Smooth muscle cell (in vitro differentiated cells): ENCODE measurements around the gene TMEM238. TPM values are rescaled to one million over a fixed set of nuclear protein-coding genes. Genes with fewer than 3 reads are reported as not detected.

ENCODE experiments used
- DNase-seq: peaks from one replicate; lab custom pipeline; 2025; ENCODE audit not compliant: unreplicated experiment; lab: John Stamatoyannopoulos, UW
- H2AFZ ChIP-seq: fragments of 200-600 bp; sonication (generic); 2 replicates; pipeline ENCODE4 v1.6.0; 2016; ENCODE audit warnings: antibody characterized with exemption, low read depth, mild to moderate bottlenecking
- H3F3A ChIP-seq: fragments of 200-600 bp; sonication (generic); 2 replicates; pipeline ENCODE4 v1.6.0; 2017; ENCODE audit warnings: antibody characterized with exemption, low read depth
- H3K27ac ChIP-seq: fragments of 200-600 bp; sonication (generic); 2 replicates; pipeline ENCODE4 v1.5.1; 2016; ENCODE audit warnings: low read depth, mild to moderate bottlenecking
- H3K27me3 ChIP-seq: fragments of 200-600 bp; sonication (generic); 2 replicates; pipeline ENCODE4 v1.6.1; 2016; ENCODE audit warnings: low read depth, mild to moderate bottlenecking
- H3K36me3 ChIP-seq: fragments of 200-600 bp; sonication (generic); 2 replicates; pipeline ENCODE4 v1.5.1; 2016; ENCODE audit warnings: low read depth
- H3K4me1 ChIP-seq: fragments of 200-600 bp; sonication (generic); 2 replicates; pipeline ENCODE4 v1.5.1; 2016; ENCODE audit warnings: low read depth
- H3K4me2 ChIP-seq: fragments of 200-600 bp; sonication (generic); 2 replicates; pipeline ENCODE4 v1.6.0; 2016; ENCODE audit warnings: mild to moderate bottlenecking
- H3K4me3 ChIP-seq: fragments of 200-600 bp; sonication (generic); 2 replicates; pipeline ENCODE4 v1.5.1; 2016; ENCODE audit warnings: mild to moderate bottlenecking
- H3K79me2 ChIP-seq: fragments of 200-600 bp; sonication (generic); 2 replicates; pipeline ENCODE4 v1.6.0; 2016; ENCODE audit warnings: low read depth, mild to moderate bottlenecking
- H3K9ac ChIP-seq: fragments of 200-600 bp; sonication (generic); 2 replicates; pipeline ENCODE4 v1.6.0; 2016; ENCODE audit warnings: low read depth
- H3K9me3 ChIP-seq: fragments of 200-600 bp; sonication (generic); replicated peaks from 2 replicates; pipeline ENCODE4 v1.5.1; 2016; ENCODE audit warnings: low read depth
- H4K20me1 ChIP-seq: fragments of 200-600 bp; sonication (generic); 2 replicates; pipeline ENCODE4 v1.6.0; 2016; ENCODE audit warnings: low read depth
- whole genome bisulfite sequencing: methylation state at CpG from one replicate; pipeline ENCODE4 v1.1.7; 2016; ENCODE audit warnings: low lambda C conversion rate; 5-methylcytosine and 5-hydroxymethylcytosine counted together
- polyA plus RNA-seq: library from polyadenylated mRNA; unstranded; fragments of >200 nt; fragmentation: Nextera tagmentation; extraction: Ambion mirVana; gene quantifications from 2 replicates; pipeline ENCODE4 v1.2.1, GENCODE V29; 2016
- total RNA-seq: library from RNA; depleted of rRNA; stranded (reverse); fragments of >200 nt; gene quantifications from 2 replicates; pipeline ENCODE4 v1.2.3, GENCODE V29; 2014
- TF ChIP-seq, protein P1 (sequence below): fragments of 200-600 bp; sonication (generic); IDR thresholded peaks from 2 replicates; pipeline ENCODE4 v1.5.1; 2017; ENCODE audit warnings: borderline replicate concordance, mild to moderate bottlenecking, antibody characterized with exemption; ENCODE audit not compliant: insufficient read depth, poor library complexity, severe bottlenecking

Gene TMEM238
- total and polyA plus RNA-seq, 2 experiments from 2014 or later: 2.6 to 3.3 TPM

DNA sequence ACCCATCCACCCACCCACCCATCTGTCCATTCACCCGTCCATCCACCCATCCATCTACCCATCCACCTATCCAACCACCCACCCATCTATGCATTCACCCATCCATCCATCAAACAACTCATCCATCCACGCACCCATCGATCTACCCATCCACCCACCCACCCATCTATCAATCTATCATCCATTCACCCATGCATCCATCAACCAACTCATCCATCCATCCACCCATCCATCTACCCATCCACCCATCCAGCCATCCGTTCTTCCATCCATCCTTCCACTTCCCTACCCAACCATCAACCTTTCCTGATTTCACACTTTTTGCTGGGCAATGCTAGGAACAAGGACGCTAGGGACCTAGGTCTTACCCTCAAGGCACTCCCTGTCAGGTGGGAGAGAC lies 2.1 kb downstream of the TMEM238 start:
- Histone ChIP-seq H3K36me3 (no peaks in the 10 kb centered on the region), H3F3A (peaks cover 9% of the 10 kb centered on the region), H3K79me2 (peaks cover 12% of the 10 kb centered on the region), H3K4me2 (no peak overlapping the region), H3K4me1 (peaks cover 30% of the 10 kb centered on the region), H3K9me3 (no peaks in the 10 kb centered on the region), H3K4me3 (no peak overlapping the region), H3K9ac (no peak overlapping the region), H3K27ac (no peak overlapping the region), H4K20me1 (peaks cover 12% of the 10 kb centered on the region), H3K27me3 (no peaks in the 10 kb centered on the region), H2AFZ (no peak overlapping the region)
- no peak for DNase-seq
- TF ChIP-seq, protein P1, sequence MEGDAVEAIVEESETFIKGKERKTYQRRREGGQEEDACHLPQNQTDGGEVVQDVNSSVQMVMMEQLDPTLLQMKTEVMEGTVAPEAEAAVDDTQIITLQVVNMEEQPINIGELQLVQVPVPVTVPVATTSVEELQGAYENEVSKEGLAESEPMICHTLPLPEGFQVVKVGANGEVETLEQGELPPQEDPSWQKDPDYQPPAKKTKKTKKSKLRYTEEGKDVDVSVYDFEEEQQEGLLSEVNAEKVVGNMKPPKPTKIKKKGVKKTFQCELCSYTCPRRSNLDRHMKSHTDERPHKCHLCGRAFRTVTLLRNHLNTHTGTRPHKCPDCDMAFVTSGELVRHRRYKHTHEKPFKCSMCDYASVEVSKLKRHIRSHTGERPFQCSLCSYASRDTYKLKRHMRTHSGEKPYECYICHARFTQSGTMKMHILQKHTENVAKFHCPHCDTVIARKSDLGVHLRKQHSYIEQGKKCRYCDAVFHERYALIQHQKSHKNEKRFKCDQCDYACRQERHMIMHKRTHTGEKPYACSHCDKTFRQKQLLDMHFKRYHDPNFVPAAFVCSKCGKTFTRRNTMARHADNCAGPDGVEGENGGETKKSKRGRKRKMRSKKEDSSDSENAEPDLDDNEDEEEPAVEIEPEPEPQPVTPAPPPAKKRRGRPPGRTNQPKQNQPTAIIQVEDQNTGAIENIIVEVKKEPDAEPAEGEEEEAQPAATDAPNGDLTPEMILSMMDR: no peak
- WGBS: 98% methylated on average over 4 of the region's 5 CpGs

DNA sequence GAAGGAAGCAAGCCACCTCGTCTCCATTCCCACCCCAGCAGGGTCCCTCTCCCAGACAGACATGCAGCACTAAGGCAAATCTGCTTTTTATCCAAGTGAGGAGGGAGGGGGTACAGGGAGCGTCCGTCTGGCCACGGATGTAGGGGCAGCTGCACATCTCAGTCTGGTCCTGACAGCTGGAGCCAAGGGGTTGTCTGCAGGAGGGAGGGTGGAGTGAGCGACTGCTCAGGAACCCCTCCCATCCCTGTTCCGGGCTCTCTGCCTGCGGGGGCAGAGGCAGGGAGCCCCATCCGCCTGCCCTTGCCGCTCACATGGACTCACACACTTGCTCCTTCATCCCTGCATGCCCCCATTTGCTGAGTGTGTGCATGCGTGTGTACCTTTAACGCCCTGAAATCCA lies 4.9 kb downstream of the TMEM238 start:
- no peak overlapping the region for H3K27ac ChIP-seq
- no peak overlapping the region for H3K4me3 ChIP-seq
- 74% methylated on average over 11 of the region's 11 CpGs for WGBS
- H3K36me3 ChIP-seq: no peaks in the 10 kb centered on the region
- no peak overlapping the region for H3K9ac ChIP-seq
- H3K79me2 ChIP-seq: no peaks in the 10 kb centered on the region
- no peak overlapping the region for H3K4me2 ChIP-seq
- H4K20me1 ChIP-seq: no peaks in the 10 kb centered on the region
- no peak for DNase-seq
- no peak overlapping the region for H2AFZ ChIP-seq
- TF ChIP-seq, protein P1: no peak
- H3K27me3 ChIP-seq: no peaks in the 10 kb centered on the region
- H3K9me3 ChIP-seq: no peaks in the 10 kb centered on the region
- H3F3A ChIP-seq: no peaks in the 10 kb centered on the region
- peaks cover 32% of the 10 kb centered on the region for H3K4me1 ChIP-seq

DNA sequence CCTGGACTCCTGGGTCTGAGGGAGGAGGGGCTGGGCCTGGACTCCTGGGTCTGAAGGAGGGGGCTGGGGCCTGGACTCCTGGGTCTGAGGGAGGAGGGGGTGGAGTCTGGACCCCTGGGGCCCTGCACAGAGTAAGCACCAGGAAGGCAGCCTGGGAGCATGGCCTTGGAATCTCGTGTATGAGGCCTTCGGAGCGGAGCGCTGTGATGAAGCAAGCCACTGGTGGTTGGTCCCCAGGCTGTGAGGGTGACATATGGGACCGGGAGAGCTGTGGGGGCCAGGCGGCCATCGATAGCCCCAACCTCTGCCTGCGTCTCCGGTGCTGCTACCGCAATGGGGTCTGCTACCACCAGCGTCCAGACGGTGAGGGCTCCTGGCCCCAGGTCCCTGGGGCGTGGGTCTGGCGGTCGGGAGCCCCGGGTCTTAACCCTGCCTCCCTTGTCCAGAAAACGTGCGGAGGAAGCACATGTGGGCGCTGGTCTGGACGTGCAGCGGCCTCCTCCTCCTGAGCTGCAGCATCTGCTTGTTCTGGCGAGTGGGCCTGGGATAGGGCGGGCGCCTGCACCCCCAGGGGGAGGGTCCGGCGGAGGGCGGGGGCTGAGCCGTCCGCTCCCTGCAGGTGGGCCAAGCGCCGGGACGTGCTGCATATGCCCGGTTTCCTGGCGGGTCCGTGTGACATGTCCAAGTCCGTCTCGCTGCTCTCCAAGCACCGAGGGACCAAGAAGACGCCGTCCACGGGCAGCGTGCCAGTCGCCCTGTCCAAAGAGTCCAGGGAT lies 6.5 kb downstream of the TMEM238 start:
- Histone ChIP-seq H3K27ac (no peak overlapping the region), H3K36me3 (no peaks in the 10 kb centered on the region), H3K4me1 (peaks cover 37% of the 10 kb centered on the region), H3K9ac (no peak overlapping the region), H3K9me3 (no peaks in the 10 kb centered on the region), H3F3A (no peaks in the 10 kb centered on the region), H2AFZ (no peak overlapping the region), H3K4me2 (peak overlapping the region; percentile 66), H4K20me1 (no peaks in the 10 kb centered on the region), H3K4me3 (no peak overlapping the region), H3K27me3 (no peaks in the 10 kb centered on the region), H3K79me2 (no peaks in the 10 kb centered on the region)
- TF ChIP-seq, protein P1: no peak
- DNase-seq: no peak
- 23% methylated on average over 34 of the region's 43 CpGs for WGBS
